SH-SY5Y (cell line): ENCODE measurements around the gene SEMA5B.

Experiments used
- GATA2 ChIP-seq: IDR thresholded peaks from 2 replicates; pipeline ENCODE4 v1.6.1; 2011; ENCODE audit warnings: mild to moderate bottlenecking, low read depth, low read length
- GATA3 ChIP-seq: IDR thresholded peaks from 2 replicates; pipeline ENCODE4 v1.6.1; 2011; ENCODE audit warnings: low read depth, mild to moderate bottlenecking, low read length, moderate library complexity

- TF ChIP-seq GATA3, result no peak
- no peak for TF ChIP-seq GATA2
These were observed 97.2 kb downstream of the SEMA5B start for GRCh38 chr3:122930063-122930997.
